ENCODE data around the gene LCN6. TPM values are rescaled to one million over a fixed set of nuclear protein-coding genes. Genes with fewer than 3 reads are reported as not detected.

Gene LCN6
- polyA plus RNA-seq, 3 donors, result not detected

- no peak overlapping the region for H2AFZ ChIP-seq (ENCODE audit: insufficient read depth, low read depth, low read length, poor library complexity, severe bottlenecking)
- peak overlapping the region; percentile 91 to 95 (median 93) for H3K27ac Mint-ChIP-seq
- peak overlapping the region; percentile 28 for H3K4me2 ChIP-seq (replicated peaks; ENCODE audit: extremely low read depth, low read length, poor library complexity, severe bottlenecking)
- intact Hi-C loops (cut with micrococcal nuclease), result loop anchor here in 1 of 2 donors (5.0 kb wide), 1 partner anchor 51 kb away; no protein-coding TSS in a partner anchor
- H3K27me3 Mint-ChIP-seq (ENCODE audit: low read depth in 3 of 3), result peaks cover 12 to 33% (median 20%) of the 10 kb centered on the region in 3 donors
- no peaks in the 10 kb centered on the region for H3K36me3 ChIP-seq (replicated peaks in 1 of 2; ENCODE audit: control insufficient read depth in 1 of 2, insufficient read depth in 2 of 2, low read length in 2 of 2)
- no peak for DNase-seq
- H3K4me3 Mint-ChIP-seq, result no peak overlapping the region
- no peaks in the 10 kb centered on the region for H3K9me3 ChIP-seq (replicated peaks in 1 of 2; ENCODE audit: control insufficient read depth in 1 of 2, insufficient read depth in 1 of 2, low read length in 2 of 2)
- H3K27me3 ChIP-seq (ENCODE audit: control insufficient read depth in 2 of 2, insufficient read depth in 2 of 2, low read length in 2 of 2), result peaks cover 2 to 12% of the 10 kb centered on the region in 2 donors
- H3K27ac ChIP-seq (ENCODE audit: low read depth in 1 of 2, low read length in 2 of 2), result peak overlapping the region; percentile 55 to 89
- H3K9ac ChIP-seq (ENCODE audit: insufficient read depth, low read length, poor library complexity, severe bottlenecking), result no peak overlapping the region
- WGBS (ENCODE audit: insufficient coverage), result 100% methylated on average over 2 of the region's 11 CpGs
- H3K4me3 ChIP-seq (replicated peaks in 1 of 3; ENCODE audit: low read depth in 2 of 3, low read length in 3 of 3), result no peak overlapping the region
- H3K36me3 Mint-ChIP-seq, result peaks cover 0 to 2% of the 10 kb centered on the region in 2 donors
- H4K20me1 ChIP-seq (ENCODE audit: insufficient read depth, low read length), result no peaks in the 10 kb centered on the region
- peaks cover 79 to 83% of the 10 kb centered on the region in 2 donors for H3K4me1 ChIP-seq (ENCODE audit: control insufficient read depth in 1 of 2, insufficient read depth in 2 of 2, low read length in 2 of 2)
- TF ChIP-seq CTCF (IDR thresholded peaks at IDR 0.05), result no peak
- H3K4me1 Mint-ChIP-seq, result peaks cover 64% of the 10 kb centered on the region
- no peaks in the 10 kb centered on the region for H3K79me2 ChIP-seq (ENCODE audit: insufficient read depth, low read length)
- peaks cover 0 to 6% (median 0%) of the 10 kb centered on the region in 7 donors for H3K9me3 Mint-ChIP-seq
Observed at GRCh38 chr9:136698635-136699246, 49.6 kb downstream of the LCN6 start.

GRCh38 chr9:136697821-136698526, 50.4 kb downstream of the LCN6 start:
- Histone ChIP-seq H3K27ac (ENCODE audit: low read depth in 1 of 2, low read length in 2 of 2) (peak overlapping the region; percentile 77 to 89), H3K4me2 (replicated peaks; ENCODE audit: extremely low read depth, low read length, poor library complexity, severe bottlenecking) (peak overlapping the region; percentile 60), H3K4me3 (replicated peaks in 1 of 3; ENCODE audit: low read depth in 2 of 3, low read length in 3 of 3) (peak overlapping the region in 1 of 3 experiments; percentile 40), H3K9me3 (replicated peaks in 1 of 2; ENCODE audit: control insufficient read depth in 1 of 2, insufficient read depth in 1 of 2, low read length in 2 of 2) (no peaks in the 10 kb centered on the region), H4K20me1 (ENCODE audit: insufficient read depth, low read length) (no peaks in the 10 kb centered on the region), H2AFZ (ENCODE audit: insufficient read depth, low read depth, low read length, poor library complexity, severe bottlenecking) (no peak overlapping the region), H3K79me2 (ENCODE audit: insufficient read depth, low read length) (no peaks in the 10 kb centered on the region), H3K4me1 (ENCODE audit: control insufficient read depth in 1 of 2, insufficient read depth in 2 of 2, low read length in 2 of 2) (peaks cover 74 to 80% of the 10 kb centered on the region in 2 donors), H3K36me3 (replicated peaks in 1 of 2; ENCODE audit: control insufficient read depth in 1 of 2, insufficient read depth in 2 of 2, low read length in 2 of 2) (no peaks in the 10 kb centered on the region), H3K27me3 (ENCODE audit: control insufficient read depth in 2 of 2, insufficient read depth in 2 of 2, low read length in 2 of 2) (peaks cover 2 to 12% of the 10 kb centered on the region in 2 donors), H3K9ac (ENCODE audit: insufficient read depth, low read length, poor library complexity, severe bottlenecking) (peak overlapping the region; percentile 55)
- Mint-ChIP-seq H3K36me3 (peaks cover 0 to 2% of the 10 kb centered on the region in 2 donors), H3K27me3 (ENCODE audit: low read depth in 3 of 3) (peaks cover 10 to 33% (median 20%) of the 10 kb centered on the region in 3 donors), H3K4me1 (peaks cover 62% of the 10 kb centered on the region), H3K9me3 (peaks cover 0 to 6% (median 0%) of the 10 kb centered on the region in 7 donors), H3K27ac (peak overlapping the region; percentile 91 to 95 (median 93)), H3K4me3 (peak overlapping the region in 1 of 2 donors; percentile 72)
- TF ChIP-seq CTCF (IDR thresholded peaks at IDR 0.05), result no peak
- 33% methylated on average over 12 of the region's 20 CpGs for WGBS (ENCODE audit: insufficient coverage)
- intact Hi-C loops (cut with micrococcal nuclease), result loop anchor here in 1 of 2 donors (5.0 kb wide), 1 partner anchor 51 kb away; no protein-coding TSS in a partner anchor
- DNase-seq, result peak; percentile 76 to 90 (median 82)

Measured in CD14-positive monocyte (primary cell).